Fibroblast of lung (primary cell): ENCODE results near the gene JOSD2. TPM values are rescaled to one million over a fixed set of nuclear protein-coding genes. Genes with fewer than 3 reads are reported as not detected.
A peak's percentile ranks its signal among the peaks of the same experiment; 100 is the strongest.

Source experiments
- DNase-seq, 2 donors: peaks; one replicate each; pipeline versions ENCODE4 v3.0.0 to v3.0.0-alpha.2; 2010; ENCODE audit warnings: low read depth in 2 of 2
- H2AFZ ChIP-seq: 2 replicates; pipeline ENCODE4 v1.5.1; 2012; ENCODE audit warnings: low read length, control low read depth, inconsistent platforms
- H3K27ac ChIP-seq: 2 replicates; pipeline ENCODE4 v1.5.1; 2011; ENCODE audit warnings: low read length, control low read depth; ENCODE audit not compliant: insufficient read depth
- H3K27me3 ChIP-seq: 2 replicates; pipeline ENCODE4 v1.5.1; 2011; ENCODE audit warnings: mild to moderate bottlenecking, low read length; ENCODE audit not compliant: control insufficient read depth, insufficient read depth
- H3K36me3 ChIP-seq: 2 replicates; pipeline ENCODE4 v1.5.1; 2011; ENCODE audit warnings: low read length; ENCODE audit not compliant: control insufficient read depth, insufficient read depth
- H3K4me1 ChIP-seq: 2 replicates; pipeline ENCODE4 v1.5.1; 2011; ENCODE audit warnings: low read length; ENCODE audit not compliant: control insufficient read depth, insufficient read depth; ENCODE audit errors: extremely low read depth
- H3K4me2 ChIP-seq: 2 replicates; pipeline ENCODE4 v1.5.1; 2011; ENCODE audit warnings: low read length, control low read depth; ENCODE audit not compliant: insufficient read depth; ENCODE audit errors: extremely low read depth
- H3K4me3 ChIP-seq, 4 experiments: fragments of 200-600 bp in 1 of 4; sonication (generic) in 1 of 4; replicated peaks in 1 of 4; 2 replicates each; pipeline ENCODE4 v1.5.1; 2011 to 2016; ENCODE audit warnings: low read length in 4 of 4, low read depth in 3 of 4, mild to moderate bottlenecking in 3 of 4, control low read depth in 2 of 4, inconsistent platforms in 1 of 4, mixed read lengths in 1 of 4; ENCODE audit not compliant: insufficient read depth in 1 of 4; ENCODE audit errors: control extremely low read depth in 1 of 4
- H3K79me2 ChIP-seq: 2 replicates; pipeline ENCODE4 v1.5.1; 2012; ENCODE audit warnings: mild to moderate bottlenecking, low read length, inconsistent platforms; ENCODE audit not compliant: control insufficient read depth, insufficient read depth
- H3K9ac ChIP-seq: 2 replicates; pipeline ENCODE4 v1.5.1; 2011; ENCODE audit warnings: mild to moderate bottlenecking, low read length, control low read depth; ENCODE audit not compliant: insufficient read depth
- H3K9me3 ChIP-seq: 2 replicates; pipeline ENCODE4 v1.5.1; 2012; ENCODE audit warnings: low read depth, low read length; ENCODE audit not compliant: control insufficient read depth, insufficient read depth
- H4K20me1 ChIP-seq: 2 replicates; pipeline ENCODE4 v1.5.1; 2011; ENCODE audit warnings: low read length; ENCODE audit not compliant: control insufficient read depth, insufficient read depth; ENCODE audit errors: extremely low read depth
- EZH2 ChIP-seq: IDR thresholded peaks from 2 replicates; pipeline ENCODE4 v1.5.1; 2012; ENCODE audit warnings: low read length, control low read depth, mild to moderate bottlenecking; ENCODE audit errors: missing control alignments
- polyA minus RNA-seq: library from RNA; depleted of rRNA, polyadenylated mRNA; stranded (reverse); fragments of >200 nt; gene quantifications from 2 replicates; pipeline ENCODE4 v1.2.3, GENCODE V29; 2011; ENCODE audit warnings: low replicate concordance
- polyA plus RNA-seq, 2 donors: library from polyadenylated mRNA; depleted of rRNA in 1 of 2; stranded (reverse) in 1 of 2; unstranded in 1 of 2; fragments of >200 nt; gene quantifications; 2 replicates each; pipeline ENCODE4 v1.2.1, GENCODE V29; 2011 to 2012; ENCODE audit warnings: missing spikeins in 1 of 2
- total RNA-seq: library from RNA; depleted of rRNA; stranded (reverse); fragments of >200 nt; gene quantifications from 2 replicates; pipeline ENCODE4 v1.2.1, GENCODE V29; 2014
- TF ChIP-seq, protein P1 (sequence below), 2 donors: IDR thresholded peaks in 1 of 2; conservative IDR thresholded peaks in 1 of 2; 1 replicate in 1 of 2; 2 replicates in 1 of 2; pipeline ENCODE4 v1.5.1; 2011 to 2012; ENCODE audit warnings: low read length in 2 of 2, control low read depth in 1 of 2, inconsistent platforms in 1 of 2, low read depth in 1 of 2, mild to moderate bottlenecking in 1 of 2

JOSD2 gene, protein sequence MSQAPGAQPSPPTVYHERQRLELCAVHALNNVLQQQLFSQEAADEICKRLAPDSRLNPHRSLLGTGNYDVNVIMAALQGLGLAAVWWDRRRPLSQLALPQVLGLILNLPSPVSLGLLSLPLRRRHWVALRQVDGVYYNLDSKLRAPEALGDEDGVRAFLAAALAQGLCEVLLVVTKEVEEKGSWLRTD
- total RNA-seq (38.3 and 48.6 TPM in 2 replicates), polyA plus RNA-seq (16.3 and 17.3 TPM in 2 replicates), polyA minus RNA-seq (6.2 and 15.5 TPM in 2 replicates)
- polyA plus RNA-seq (2012) = 61.2 and 65.0 TPM in 2 replicates

DNA sequence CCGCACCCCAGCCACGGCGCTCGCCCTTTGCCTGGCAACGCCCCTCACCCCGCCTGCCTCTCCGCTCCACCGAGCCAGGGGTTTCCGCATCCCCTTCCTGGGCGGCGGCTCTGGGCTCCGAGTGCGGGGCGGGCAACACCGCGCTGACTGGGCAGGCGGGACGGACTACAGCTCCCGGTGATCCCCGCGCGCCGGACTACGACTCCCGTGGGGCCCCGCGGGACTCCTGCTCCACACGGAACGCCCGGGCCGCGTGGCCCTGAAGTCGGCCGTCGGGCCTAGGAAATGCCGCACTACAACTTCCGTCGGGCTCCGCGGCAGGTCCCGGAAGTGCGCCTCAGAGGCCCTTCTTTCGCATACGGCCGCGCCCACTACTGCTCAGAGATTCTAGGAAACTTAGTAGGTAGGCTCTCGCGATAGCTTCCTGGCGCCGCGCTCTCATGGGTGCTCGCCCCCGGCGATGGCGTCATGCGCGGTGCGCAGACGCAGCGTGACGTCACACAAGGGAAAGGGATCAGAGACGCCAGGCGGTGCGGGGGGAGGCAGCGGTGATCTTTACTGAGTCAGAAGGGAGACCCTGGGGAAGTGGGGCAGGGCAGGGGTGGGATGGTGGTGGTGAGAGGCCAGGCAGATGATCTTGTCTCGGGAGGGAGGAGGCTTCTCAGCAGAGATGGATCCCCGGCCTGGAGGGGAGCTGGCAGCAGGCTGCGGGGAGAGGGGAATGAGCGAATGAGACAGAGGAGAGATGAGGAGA lies at the start of gene JOSD2:
Gene JOSD2, minus strand, starts transcription at position 123 of the 754 bp plus-strand sequence. CDS start 760 bp downstream, outside the sequence.
- Histone ChIP-seq H3K9ac (peak within 1 kb of the TSS; percentile 81), H3K36me3 (no peaks in the 10 kb centered on the region), H3K4me1 (peaks cover 2% of the 10 kb centered on the region)

DNA sequence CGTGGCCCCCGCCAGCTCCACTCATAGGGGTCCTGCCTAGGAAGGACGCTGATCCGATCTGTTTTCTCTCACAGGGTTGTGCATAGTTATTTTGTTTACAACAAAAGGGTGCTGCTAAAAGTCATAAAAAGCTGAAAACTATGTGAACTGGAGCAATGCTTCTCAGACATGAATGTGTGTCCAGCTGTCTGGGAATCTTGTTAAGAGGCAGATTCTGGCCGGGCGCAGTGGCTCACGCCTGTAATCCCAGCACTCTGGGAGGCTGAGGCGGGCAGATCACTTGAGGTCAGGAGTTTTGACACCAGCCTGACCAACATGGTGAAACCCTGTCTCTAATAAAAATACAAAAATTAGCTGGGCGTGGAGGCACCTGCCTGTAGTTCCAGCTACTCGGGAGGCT lies 48.6 kb upstream of the JOSD2 start:
- Histone ChIP-seq H3K79me2 (no peaks in the 10 kb centered on the region), H3K36me3 (no peaks in the 10 kb centered on the region), H3K4me2 (no peak overlapping the region), H3K4me1 (no peaks in the 10 kb centered on the region), H3K9me3 (no peaks in the 10 kb centered on the region), H3K9ac (no peak overlapping the region), H4K20me1 (no peaks in the 10 kb centered on the region), H3K4me3 (no peak overlapping the region), H3K27ac (no peak overlapping the region), H2AFZ (no peak overlapping the region), H3K27me3 (no peaks in the 10 kb centered on the region)
- no peak for TF ChIP-seq EZH2
- TF ChIP-seq, protein P1, sequence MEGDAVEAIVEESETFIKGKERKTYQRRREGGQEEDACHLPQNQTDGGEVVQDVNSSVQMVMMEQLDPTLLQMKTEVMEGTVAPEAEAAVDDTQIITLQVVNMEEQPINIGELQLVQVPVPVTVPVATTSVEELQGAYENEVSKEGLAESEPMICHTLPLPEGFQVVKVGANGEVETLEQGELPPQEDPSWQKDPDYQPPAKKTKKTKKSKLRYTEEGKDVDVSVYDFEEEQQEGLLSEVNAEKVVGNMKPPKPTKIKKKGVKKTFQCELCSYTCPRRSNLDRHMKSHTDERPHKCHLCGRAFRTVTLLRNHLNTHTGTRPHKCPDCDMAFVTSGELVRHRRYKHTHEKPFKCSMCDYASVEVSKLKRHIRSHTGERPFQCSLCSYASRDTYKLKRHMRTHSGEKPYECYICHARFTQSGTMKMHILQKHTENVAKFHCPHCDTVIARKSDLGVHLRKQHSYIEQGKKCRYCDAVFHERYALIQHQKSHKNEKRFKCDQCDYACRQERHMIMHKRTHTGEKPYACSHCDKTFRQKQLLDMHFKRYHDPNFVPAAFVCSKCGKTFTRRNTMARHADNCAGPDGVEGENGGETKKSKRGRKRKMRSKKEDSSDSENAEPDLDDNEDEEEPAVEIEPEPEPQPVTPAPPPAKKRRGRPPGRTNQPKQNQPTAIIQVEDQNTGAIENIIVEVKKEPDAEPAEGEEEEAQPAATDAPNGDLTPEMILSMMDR (conservative IDR thresholded peaks at IDR 0.05 in 1 of 2, IDR thresholded peaks at IDR 0.05 in 1 of 2; ENCODE audit: low read depth in 1 of 2, low read length in 2 of 2) = no peak
- no peak for DNase-seq

More for the DNA sequence above, at the start of gene JOSD2:
- H3K27me3 ChIP-seq = no peaks in the 10 kb centered on the region
- H4K20me1 ChIP-seq = no peaks in the 10 kb centered on the region
- H3K4me3 ChIP-seq = peak within 1 kb of the TSS; percentile 86 to 97 (median 92)
- peak within 1 kb of the TSS; percentile 92 for H3K27ac ChIP-seq
- peak within 1 kb of the TSS; percentile 67 for H2AFZ ChIP-seq
- TF ChIP-seq EZH2 = no peak
- TF ChIP-seq, protein P1 (conservative IDR thresholded peaks at IDR 0.05 in 1 of 2, IDR thresholded peaks at IDR 0.05 in 1 of 2; ENCODE audit: low read depth in 1 of 2, low read length in 2 of 2) = no peak
- peak; percentile 99 to 100 for DNase-seq
- no peaks in the 10 kb centered on the region for H3K9me3 ChIP-seq
- peak within 1 kb of the TSS; percentile 95 for H3K4me2 ChIP-seq
- peaks cover 6% of the 10 kb centered on the region for H3K79me2 ChIP-seq

DNA sequence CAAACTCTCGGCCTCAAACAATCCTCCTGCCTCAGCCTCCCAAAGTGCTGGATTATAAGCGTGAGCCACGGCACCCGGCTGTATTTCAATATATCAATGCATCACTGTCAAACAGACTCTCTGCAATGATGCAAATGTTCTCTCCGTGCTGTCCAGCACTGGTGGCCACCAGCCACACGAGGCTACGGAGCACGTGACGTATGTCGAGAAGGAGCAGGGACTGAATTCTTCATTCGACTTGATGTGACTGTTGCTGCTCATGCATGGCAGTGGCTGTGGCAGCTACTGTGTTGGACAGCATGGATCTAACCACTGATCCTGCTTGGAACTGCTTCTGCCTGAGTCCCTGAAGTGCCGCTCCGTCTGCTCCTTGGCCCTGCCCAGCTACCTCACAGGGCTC lies 47.5 kb upstream of the JOSD2 start:
- no peak overlapping the region for H2AFZ ChIP-seq
- no peak overlapping the region for H3K4me2 ChIP-seq
- H3K4me1 ChIP-seq = no peaks in the 10 kb centered on the region
- no peak for DNase-seq
- no peaks in the 10 kb centered on the region for H3K9me3 ChIP-seq
- H3K79me2 ChIP-seq = no peaks in the 10 kb centered on the region
- no peak overlapping the region for H3K27ac ChIP-seq
- H3K4me3 ChIP-seq = no peak overlapping the region
- H3K36me3 ChIP-seq = no peaks in the 10 kb centered on the region
- TF ChIP-seq EZH2 = no peak
- TF ChIP-seq, protein P1 (conservative IDR thresholded peaks at IDR 0.05 in 1 of 2, IDR thresholded peaks at IDR 0.05 in 1 of 2; ENCODE audit: low read depth in 1 of 2, low read length in 2 of 2) = no peak
- H3K27me3 ChIP-seq = no peaks in the 10 kb centered on the region
- no peaks in the 10 kb centered on the region for H4K20me1 ChIP-seq
- H3K9ac ChIP-seq = no peak overlapping the region
